Measurements from ENCODE around the gene XBP1.
"Not testable (repeated sequence)": the region's sequence is repeated elsewhere in the genome, so short reads cannot be mapped to it uniquely, and the experiment has no call there.

Gene XBP1

GRCh38 chr22:28791841-28792490, 8.4 kb downstream of the XBP1 start:
- no peak for DNase-seq

GRCh38 chr22:28791124-28791523, 9.2 kb downstream of the XBP1 start:
- no peak for DNase-seq

GRCh38 chr22:28788601-28789000, 11.8 kb downstream of the XBP1 start:
- no peak for DNase-seq

GRCh38 chr22:28783786-28784671, 16.3 kb downstream of the XBP1 start:
- DNase-seq, result no peak

GRCh38 chr22:28780296-28780695, 20.1 kb downstream of the XBP1 start:
- DNase-seq, result no peak

GRCh38 chr22:28779833-28780232, 20.5 kb downstream of the XBP1 start:
- no peak for DNase-seq

GRCh38 chr22:28774378-28774777, 26.0 kb downstream of the XBP1 start:
- DNase-seq, result no peak

GRCh38 chr22:28773461-28773867, 26.9 kb downstream of the XBP1 start:
- DNase-seq, result no peak

GRCh38 chr22:28772633-28773460, 27.5 kb downstream of the XBP1 start, which contains the start of gene CCDC117:
CCDC117 (plus strand) TSS chr22:28772695; CDS start chr22:28772850, 155 bp downstream.
- DNase-seq, result peak; percentile 94

- DNase-seq, result no peak
Measured at GRCh38 chr22:28771195-28771791, 29.1 kb downstream of the XBP1 start.

GRCh38 chr22:28769394-28770085, 30.8 kb downstream of the XBP1 start:
- DNase-seq, result no peak

GRCh38 chr22:28768701-28769393, 31.5 kb downstream of the XBP1 start:
- DNase-seq, result no peak

- no peak for DNase-seq
Measured at GRCh38 chr22:28766628-28767027, 33.7 kb downstream of the XBP1 start.

GRCh38 chr22:28762000-28762399, 38.4 kb downstream of the XBP1 start:
- not testable (repeated sequence) for DNase-seq

- no peak for DNase-seq
Measured at GRCh38 chr22:28761449-28761755, 39.0 kb downstream of the XBP1 start.

GRCh38 chr22:28759861-28760560, 40.4 kb downstream of the XBP1 start:
- DNase-seq, result no peak

GRCh38 chr22:28754512-28754911, 45.9 kb downstream of the XBP1 start:
- not testable (repeated sequence) for DNase-seq

- DNase-seq, result no peak
Measured at GRCh38 chr22:28750471-28750881, 49.9 kb downstream of the XBP1 start.

Data from CD4-positive, alpha-beta T cell treated with Interleukin-6 for 4 hours (primary cell).